NB4 (cell line): ENCODE measurements around the gene LRTM2.
"Not testable (repeated sequence)": the region's sequence is repeated elsewhere in the genome, so short reads cannot be mapped to it uniquely, and the experiment has no call there.

Experiments used
- DNase-seq: peaks from one replicate; pipeline ENCODE4 v3.0.0; 2010; ENCODE audit warnings: low read depth
- H3K4me3 ChIP-seq: one replicate; pipeline ENCODE4 v1.5.1; 2011; ENCODE audit warnings: mild to moderate bottlenecking, low read depth, low read length, moderate library complexity
- MYC ChIP-seq: IDR thresholded peaks from 2 replicates; pipeline ENCODE4 v1.6.1; 2011; ENCODE audit warnings: low read depth, low read length
- POLR2A ChIP-seq: IDR thresholded peaks from 2 replicates; pipeline ENCODE4 v1.6.1; 2011; ENCODE audit warnings: mild to moderate bottlenecking; ENCODE audit not compliant: insufficient read length; ENCODE audit errors: extremely low read depth
- TF ChIP-seq, protein P1 (sequence below): IDR thresholded peaks from 2 replicates; pipeline ENCODE4 v1.6.1; 2011; ENCODE audit warnings: low read depth, low read length
- TF ChIP-seq, protein P2 (sequence below): IDR thresholded peaks from one replicate; pipeline ENCODE4 v1.5.1; 2012; ENCODE audit warnings: low read depth, low read length

Gene LRTM2

DNA sequence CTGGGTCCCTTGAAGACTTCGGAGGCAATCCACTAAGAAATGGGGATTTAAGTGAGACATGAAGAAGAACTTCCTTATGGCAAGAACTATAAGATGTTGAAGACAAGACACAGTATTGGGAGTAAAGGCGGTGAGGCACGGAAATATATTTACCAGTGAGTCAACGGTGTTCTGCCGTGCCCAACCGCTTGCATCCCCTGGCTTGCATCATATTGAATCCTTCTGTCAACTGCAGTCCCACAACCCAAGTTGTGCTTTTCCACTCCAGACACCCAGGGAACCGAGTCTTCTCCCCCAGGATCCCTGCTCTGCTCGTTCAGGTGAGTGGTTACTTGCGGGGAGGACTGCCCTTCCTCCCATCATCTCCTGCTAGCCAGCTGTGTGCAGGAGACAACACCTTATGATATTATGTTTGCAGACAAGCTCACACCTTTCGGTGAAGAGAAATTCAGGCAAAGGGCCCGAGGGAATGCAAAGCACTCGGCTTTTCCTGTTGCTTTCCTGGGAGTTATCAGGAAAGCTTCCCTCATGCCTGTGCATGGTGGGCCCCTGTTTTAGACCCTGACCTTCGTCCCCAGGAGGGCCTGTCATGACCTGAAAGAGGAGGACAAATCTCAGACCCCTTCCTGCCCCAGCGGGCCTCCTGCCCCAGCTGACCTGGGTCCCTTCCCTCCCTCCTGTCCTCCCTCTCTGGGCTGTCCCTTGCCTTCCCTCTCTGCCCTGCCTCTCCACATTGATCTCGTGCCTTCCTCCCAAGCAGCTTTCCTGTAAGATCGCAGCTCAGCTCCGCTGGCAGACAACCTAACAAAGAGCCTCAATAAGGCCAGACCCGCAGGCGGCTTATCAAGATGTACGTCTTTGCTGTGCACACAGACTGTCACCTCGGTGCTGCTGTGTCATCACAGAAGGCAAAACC, 4.3 kb upstream of the LRTM2 start:
- no peak for TF ChIP-seq POLR2A
- TF ChIP-seq, protein P1, sequence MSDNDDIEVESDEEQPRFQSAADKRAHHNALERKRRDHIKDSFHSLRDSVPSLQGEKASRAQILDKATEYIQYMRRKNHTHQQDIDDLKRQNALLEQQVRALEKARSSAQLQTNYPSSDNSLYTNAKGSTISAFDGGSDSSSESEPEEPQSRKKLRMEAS = peak; percentile 57
- no peak for TF ChIP-seq MYC
- DNase-seq = peak; percentile 83
- H3K4me3 ChIP-seq = no peak overlapping the region

DNA sequence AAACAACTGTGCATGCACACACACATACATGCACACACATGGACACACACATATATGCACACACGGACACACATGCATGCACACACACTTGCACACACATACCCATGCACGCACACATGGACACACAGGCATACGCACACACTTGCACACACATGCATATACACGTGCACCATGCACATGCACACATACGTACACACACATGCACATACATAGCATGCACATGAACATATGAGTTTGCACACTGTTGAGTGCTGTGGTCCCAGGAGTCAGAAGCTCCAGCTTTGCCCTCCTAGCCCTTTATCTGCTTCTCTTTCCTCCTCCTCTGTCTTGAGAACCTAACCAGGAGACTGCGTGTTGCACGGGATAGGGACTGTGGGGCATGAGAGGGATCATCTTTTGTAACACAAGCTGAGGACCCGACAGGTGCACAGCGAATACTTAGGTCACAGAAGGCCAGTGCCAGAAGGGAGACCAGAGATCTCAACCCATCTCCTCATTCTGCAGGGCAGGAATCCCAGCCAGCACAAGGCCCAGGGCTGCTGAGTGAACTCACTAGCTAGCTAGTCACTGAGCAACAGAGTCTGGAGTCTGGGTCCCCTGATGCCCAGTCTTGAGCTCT, 3.5 kb upstream of the LRTM2 start:
- no peak overlapping the region for H3K4me3 ChIP-seq
- TF ChIP-seq, protein P1 = no peak
- TF ChIP-seq POLR2A (no peak), MYC (no peak)
- TF ChIP-seq, protein P2, sequence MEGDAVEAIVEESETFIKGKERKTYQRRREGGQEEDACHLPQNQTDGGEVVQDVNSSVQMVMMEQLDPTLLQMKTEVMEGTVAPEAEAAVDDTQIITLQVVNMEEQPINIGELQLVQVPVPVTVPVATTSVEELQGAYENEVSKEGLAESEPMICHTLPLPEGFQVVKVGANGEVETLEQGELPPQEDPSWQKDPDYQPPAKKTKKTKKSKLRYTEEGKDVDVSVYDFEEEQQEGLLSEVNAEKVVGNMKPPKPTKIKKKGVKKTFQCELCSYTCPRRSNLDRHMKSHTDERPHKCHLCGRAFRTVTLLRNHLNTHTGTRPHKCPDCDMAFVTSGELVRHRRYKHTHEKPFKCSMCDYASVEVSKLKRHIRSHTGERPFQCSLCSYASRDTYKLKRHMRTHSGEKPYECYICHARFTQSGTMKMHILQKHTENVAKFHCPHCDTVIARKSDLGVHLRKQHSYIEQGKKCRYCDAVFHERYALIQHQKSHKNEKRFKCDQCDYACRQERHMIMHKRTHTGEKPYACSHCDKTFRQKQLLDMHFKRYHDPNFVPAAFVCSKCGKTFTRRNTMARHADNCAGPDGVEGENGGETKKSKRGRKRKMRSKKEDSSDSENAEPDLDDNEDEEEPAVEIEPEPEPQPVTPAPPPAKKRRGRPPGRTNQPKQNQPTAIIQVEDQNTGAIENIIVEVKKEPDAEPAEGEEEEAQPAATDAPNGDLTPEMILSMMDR = no peak

DNA sequence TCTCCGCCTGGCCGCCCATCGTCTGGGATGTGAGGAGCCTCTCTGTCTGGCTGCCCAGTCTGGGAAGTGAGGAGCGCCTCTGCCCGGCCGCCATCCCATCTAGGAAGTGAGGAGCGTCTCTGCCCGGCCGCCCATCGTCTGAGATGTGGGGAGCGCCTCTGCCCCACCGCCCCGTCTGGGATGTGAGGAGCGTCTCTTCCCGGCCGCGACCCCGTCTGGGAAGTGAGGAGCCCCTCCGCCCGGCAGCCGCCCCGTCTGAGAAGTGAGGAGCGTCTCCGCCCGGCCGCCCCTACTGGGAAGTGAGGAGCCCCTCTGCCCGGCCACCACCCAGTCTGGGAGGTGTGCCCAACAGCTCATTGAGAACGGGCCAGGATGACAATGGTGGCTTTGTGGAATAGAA, 2.4 kb upstream of the LRTM2 start:
- H3K4me3 ChIP-seq, DNase-seq: not testable (repeated sequence)

More for the DNA sequence above, 3.5 kb upstream of the LRTM2 start:
- no peak for DNase-seq

DNA sequence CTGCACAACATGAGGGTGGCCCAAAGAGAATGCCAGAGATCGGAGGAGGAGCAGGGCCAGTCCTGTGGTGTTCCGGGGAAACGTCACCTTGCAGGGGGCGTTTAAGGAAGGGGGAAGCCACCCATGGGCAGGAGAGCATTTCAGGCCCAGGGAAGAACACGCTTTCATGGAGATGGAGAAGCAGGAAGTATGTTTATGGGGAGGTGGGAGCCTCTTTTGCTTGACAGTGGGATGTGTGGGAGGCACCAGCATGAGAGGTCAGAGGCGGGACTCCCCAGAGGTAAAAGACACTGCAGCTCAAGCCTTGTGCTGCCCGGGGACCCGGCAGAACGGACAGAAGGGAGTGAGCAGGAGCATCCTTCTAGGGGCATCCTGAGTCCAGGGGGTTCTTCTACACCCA, 1.3 kb upstream of the LRTM2 start:
- TF ChIP-seq MYC (no peak), POLR2A (no peak)
- TF ChIP-seq, protein P1 = no peak
- TF ChIP-seq, protein P2 = no peak
- peak; percentile 77 for DNase-seq
- no peak overlapping the region for H3K4me3 ChIP-seq

DNA sequence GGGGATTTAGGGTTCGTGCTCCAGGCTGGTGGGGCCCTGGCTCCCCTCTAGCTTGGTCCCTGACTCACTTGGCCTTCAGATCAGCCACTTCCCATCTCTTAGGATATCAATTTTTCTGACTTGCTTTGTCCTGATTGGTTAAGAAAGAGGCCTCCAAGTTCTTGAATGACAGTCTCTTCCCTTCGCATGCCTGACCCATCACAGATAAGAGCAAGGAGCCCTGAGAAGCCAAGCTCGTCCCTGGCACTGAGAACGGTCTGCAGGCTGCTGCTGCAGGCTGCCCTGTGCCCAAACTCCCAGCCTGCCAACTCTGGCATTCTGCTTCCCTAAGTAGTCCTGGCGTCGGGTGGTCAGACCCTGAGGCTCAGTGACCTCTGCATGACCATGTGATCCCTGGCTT, 794 bp upstream of the LRTM2 start:
- no peak for DNase-seq
- no peak overlapping the region for H3K4me3 ChIP-seq
- TF ChIP-seq, protein P2 = no peak
- TF ChIP-seq, protein P1 = no peak
- TF ChIP-seq MYC (no peak), POLR2A (no peak)

DNA sequence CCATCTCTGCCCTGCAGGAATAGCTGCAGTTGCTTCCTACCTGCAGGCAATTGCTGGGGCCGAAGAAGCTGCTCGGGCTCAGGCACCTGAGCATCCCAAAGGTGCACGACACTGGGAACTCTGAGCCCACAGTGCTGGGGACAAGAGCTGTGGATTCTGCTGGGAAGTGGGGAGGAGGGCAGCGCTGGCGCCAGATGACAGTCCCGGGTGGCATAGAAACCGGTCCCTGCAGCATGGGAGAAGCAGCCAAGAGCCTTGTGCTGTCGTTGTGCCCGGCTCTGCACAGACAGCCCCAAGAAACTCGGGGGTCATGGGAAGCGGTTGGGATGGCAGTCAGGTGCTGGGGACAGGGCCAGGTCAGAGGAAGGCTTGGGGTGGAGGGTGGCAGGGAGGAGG, 529 bp downstream of the LRTM2 start:
- DNase-seq = no peak
- no peak overlapping the region for H3K4me3 ChIP-seq
- TF ChIP-seq POLR2A = no peak
- TF ChIP-seq, protein P1 = no peak
- TF ChIP-seq, protein P2 = no peak
- no peak for TF ChIP-seq MYC
